H9 (cell line): ENCODE results near the gene RNF215. TPM values are rescaled to one million over a fixed set of nuclear protein-coding genes. Genes with fewer than 3 reads are reported as not detected.

Experiments
- DNase-seq: peaks from one replicate; pipeline ENCODE4 v3.0.0-alpha.2; 2017
- H2AFZ ChIP-seq: one replicate; pipeline ENCODE4 v1.6.1; 2013; ENCODE audit warnings: mild to moderate bottlenecking, low read length, control low read depth, moderate library complexity
- H2AK5ac ChIP-seq: 2 replicates; pipeline ENCODE4 v1.6.1; 2013; ENCODE audit warnings: low read length, control low read depth, mixed read lengths; ENCODE audit not compliant: insufficient read length
- H2BK120ac ChIP-seq: one replicate; pipeline ENCODE4 v1.6.1; 2013; ENCODE audit warnings: low read depth, mild to moderate bottlenecking, low read length, control low read depth, inconsistent platforms; ENCODE audit not compliant: poor library complexity, severe bottlenecking
- H2BK12ac ChIP-seq: 2 replicates; pipeline ENCODE4 v1.6.1; 2013; ENCODE audit warnings: low read length, control low read depth, mixed read lengths, low read depth; ENCODE audit not compliant: insufficient read length
- H2BK15ac ChIP-seq: 2 replicates; pipeline ENCODE4 v1.6.1; 2013; ENCODE audit warnings: low read depth, low read length, control low read depth
- H2BK20ac ChIP-seq: one replicate; pipeline ENCODE4 v1.6.1; 2013; ENCODE audit warnings: low read depth, mild to moderate bottlenecking, low read length, control low read depth, inconsistent platforms; ENCODE audit not compliant: poor library complexity, severe bottlenecking
- H2BK5ac ChIP-seq: 2 replicates; pipeline ENCODE4 v1.6.1; 2013; ENCODE audit warnings: low read length, control low read depth, mixed read lengths; ENCODE audit not compliant: insufficient read length
- H3K14ac ChIP-seq: 2 replicates; pipeline ENCODE4 v1.6.1; 2013; ENCODE audit warnings: low read length, control low read depth; ENCODE audit not compliant: insufficient read depth
- H3K18ac ChIP-seq: 2 replicates; pipeline ENCODE4 v1.6.1; 2013; ENCODE audit warnings: low read depth, mild to moderate bottlenecking, mixed read lengths, low read length, control low read depth; ENCODE audit not compliant: insufficient read length
- H3K23ac ChIP-seq: 2 replicates; pipeline ENCODE4 v1.6.1; 2013; ENCODE audit warnings: low read length, control low read depth, mixed read lengths, low read depth; ENCODE audit not compliant: insufficient read length
- H3K23me2 ChIP-seq: 2 replicates; pipeline ENCODE4 v1.6.1; 2013; ENCODE audit warnings: low read depth, mild to moderate bottlenecking, mixed read lengths, low read length, control low read depth; ENCODE audit not compliant: insufficient read length, poor library complexity, severe bottlenecking
- H3K27ac ChIP-seq: 2 replicates; pipeline ENCODE4 v1.5.1; 2013; ENCODE audit warnings: low read length, control low read depth, mixed read lengths, low read depth; ENCODE audit not compliant: insufficient read length
- H3K27me3 ChIP-seq: 2 replicates; pipeline ENCODE4 v1.6.1; 2013; ENCODE audit warnings: low read length, control low read depth, inconsistent platforms; ENCODE audit not compliant: insufficient read depth
- H3K4ac ChIP-seq: 2 replicates; pipeline ENCODE4 v1.6.1; 2013; ENCODE audit warnings: low read depth, mild to moderate bottlenecking, control low read depth, inconsistent platforms, low read length, moderate library complexity
- H3K4me1 ChIP-seq: 2 replicates; pipeline ENCODE4 v1.6.1; 2013; ENCODE audit warnings: low read length, control low read depth, inconsistent platforms; ENCODE audit not compliant: insufficient read depth
- H3K4me2 ChIP-seq: 2 replicates; pipeline ENCODE4 v1.6.1; 2013; ENCODE audit warnings: low read length, control low read depth, mixed read lengths; ENCODE audit not compliant: insufficient read length, insufficient read depth
- H3K56ac ChIP-seq: 2 replicates; pipeline ENCODE4 v1.6.1; 2013; ENCODE audit warnings: low read depth, mild to moderate bottlenecking, mixed read lengths, low read length, control low read depth; ENCODE audit not compliant: insufficient read length
- H3K79me1 ChIP-seq: 2 replicates; pipeline ENCODE4 v1.6.1; 2013; ENCODE audit warnings: low read depth, mild to moderate bottlenecking, moderate library complexity, low read length, control low read depth, inconsistent platforms; ENCODE audit not compliant: insufficient read depth, poor library complexity, severe bottlenecking
- H3K79me2 ChIP-seq: 2 replicates; pipeline ENCODE4 v1.6.1; 2013; ENCODE audit warnings: low read length, control low read depth, inconsistent platforms; ENCODE audit not compliant: insufficient read depth
- H3K9ac ChIP-seq: 2 replicates; pipeline ENCODE4 v1.6.1; 2013; ENCODE audit warnings: low read length, control low read depth, mixed read lengths; ENCODE audit not compliant: insufficient read length; ENCODE audit errors: extremely low read depth
- H3K9me3 ChIP-seq: one replicate; pipeline ENCODE4 v1.6.1; 2013; ENCODE audit warnings: low read depth, low read length, inconsistent platforms; ENCODE audit not compliant: control insufficient read depth
- H3T11ph ChIP-seq: one replicate; pipeline ENCODE4 v1.6.1; 2013; ENCODE audit warnings: mild to moderate bottlenecking, low read length, control low read depth, inconsistent platforms
- H4K20me1 ChIP-seq: one replicate; pipeline ENCODE4 v1.6.1; 2013; ENCODE audit not compliant: control insufficient read depth, insufficient read length, insufficient read depth
- H4K5ac ChIP-seq: 2 replicates; pipeline ENCODE4 v1.6.1; 2013; ENCODE audit warnings: low read depth, mild to moderate bottlenecking, mixed read lengths, low read length, control low read depth; ENCODE audit not compliant: insufficient read length
- H4K8ac ChIP-seq: replicated peaks from 2 replicates; pipeline ENCODE4 v1.6.1; 2013; ENCODE audit warnings: low read length, control low read depth, mixed read lengths, low read depth; ENCODE audit not compliant: insufficient read length
- H4K91ac ChIP-seq: 2 replicates; pipeline ENCODE4 v1.6.1; 2013; ENCODE audit warnings: low read depth, mild to moderate bottlenecking, moderate library complexity, mixed read lengths, low read length, control low read depth; ENCODE audit not compliant: insufficient read length
- H3K27ac Mint-ChIP-seq, 3 experiments: 2 replicates in 2 of 3; 3 replicates in 1 of 3; pipeline ENCODE4 v1.8.0; 2020 to 2021; ENCODE audit warnings: mixed read lengths in 3 of 3, mild to moderate bottlenecking in 1 of 3, moderate library complexity in 1 of 3
- H3K27me3 Mint-ChIP-seq: 2 replicates; pipeline ENCODE4 v1.8.0; 2021; ENCODE audit warnings: low read depth, mild to moderate bottlenecking, moderate library complexity, mixed read lengths
- H3K36me3 Mint-ChIP-seq, 3 experiments: 2 replicates in 2 of 3; 3 replicates in 1 of 3; pipeline ENCODE4 v1.8.0; 2020 to 2021; ENCODE audit warnings: low read depth in 3 of 3, mixed read lengths in 3 of 3; ENCODE audit not compliant: insufficient read depth in 1 of 3
- H3K4me1 Mint-ChIP-seq, 2 experiments: 2 replicates each; pipeline ENCODE4 v1.8.0; 2020; ENCODE audit warnings: mixed read lengths in 2 of 2
- H3K4me3 Mint-ChIP-seq, 2 experiments: 2 replicates in 1 of 2; 3 replicates in 1 of 2; pipeline ENCODE4 v1.8.0; 2020 to 2021; ENCODE audit warnings: mild to moderate bottlenecking in 2 of 2, mixed read lengths in 2 of 2, moderate library complexity in 1 of 2
- H3K9me3 Mint-ChIP-seq, 2 experiments: 2 replicates in 1 of 2; 3 replicates in 1 of 2; pipeline ENCODE4 v1.8.0; 2020; ENCODE audit warnings: mild to moderate bottlenecking in 2 of 2, mixed read lengths in 2 of 2, moderate library complexity in 1 of 2
- WGBS: extraction: QIAGEN DNeasy Blood & Tissue Kit; methylation state at CpG from one replicate; pipeline ENCODE4 v1.1.7; 2013; ENCODE audit warnings: missing lambda C conversion rate, low lambda C conversion rate, mixed read lengths; ENCODE audit not compliant: insufficient read length; ENCODE audit errors: extremely low coverage; 5-methylcytosine and 5-hydroxymethylcytosine counted together
- total RNA-seq: library from RNA; stranded (reverse); gene quantifications from 2 replicates; pipeline ENCODE4 v1.2.1, GENCODE V29; 2021
- TF ChIP-seq, protein P1 (sequence below): fragments of 200-600 bp; sonication (generic); conservative IDR thresholded peaks from 3 replicates; pipeline ENCODE4 v1.8.0; 2021; ENCODE audit warnings: antibody characterized with exemption, mild to moderate bottlenecking

Gene RNF215
- total RNA-seq, 1 experiment from 2014 or later, result 24.5 TPM

DNA sequence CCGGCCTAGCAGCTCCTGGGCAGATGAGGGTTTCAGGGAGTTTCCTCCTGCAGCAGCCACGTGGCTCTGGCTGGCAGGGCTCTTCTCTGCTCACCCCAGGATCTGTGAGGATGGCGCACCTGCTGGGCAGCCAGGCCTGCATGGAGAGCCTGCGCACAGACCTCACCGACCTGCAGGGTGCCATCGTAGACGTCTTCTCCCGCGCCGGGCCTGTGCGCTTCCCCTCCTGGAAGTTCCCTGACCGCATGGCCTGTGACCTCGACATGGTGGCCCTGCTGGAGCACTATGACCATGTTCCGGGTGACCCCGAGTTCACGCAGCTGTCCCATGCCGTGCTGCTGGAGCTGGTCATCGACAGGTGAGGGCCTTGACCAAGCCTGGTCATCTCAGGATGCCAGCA lies 21.3 kb downstream of the RNF215 start:
- H4K20me1 ChIP-seq, result no peaks in the 10 kb centered on the region
- H3K4me3 Mint-ChIP-seq, result no peak overlapping the region
- H3T11ph ChIP-seq, result no peak overlapping the region
- H2AK5ac ChIP-seq, result no peak overlapping the region
- H3K79me2 ChIP-seq, result no peaks in the 10 kb centered on the region
- H3K36me3 Mint-ChIP-seq, result peaks cover 3 to 13% (median 7%) of the 10 kb centered on the region in 3 experiments; a peak in 4 of 7 replicates
- H3K27ac ChIP-seq, result no peak overlapping the region
- H3K4me1 ChIP-seq, result peaks cover 4% of the 10 kb centered on the region; the same call in 1 of the 2 replicates
- no peaks in the 10 kb centered on the region for H3K9me3 ChIP-seq
- no CpG with 5 or more reads among the region's 18 CpGs for WGBS
- H3K4me2 ChIP-seq, result no peak overlapping the region
- H3K79me1 ChIP-seq, result no peaks in the 10 kb centered on the region
- no peak overlapping the region for H2BK12ac ChIP-seq
- H3K23ac ChIP-seq, result no peak overlapping the region
- no peak overlapping the region for H3K56ac ChIP-seq
- no peak overlapping the region for H4K8ac ChIP-seq
- H3K18ac ChIP-seq, result no peak overlapping the region
- TF ChIP-seq, protein P1, sequence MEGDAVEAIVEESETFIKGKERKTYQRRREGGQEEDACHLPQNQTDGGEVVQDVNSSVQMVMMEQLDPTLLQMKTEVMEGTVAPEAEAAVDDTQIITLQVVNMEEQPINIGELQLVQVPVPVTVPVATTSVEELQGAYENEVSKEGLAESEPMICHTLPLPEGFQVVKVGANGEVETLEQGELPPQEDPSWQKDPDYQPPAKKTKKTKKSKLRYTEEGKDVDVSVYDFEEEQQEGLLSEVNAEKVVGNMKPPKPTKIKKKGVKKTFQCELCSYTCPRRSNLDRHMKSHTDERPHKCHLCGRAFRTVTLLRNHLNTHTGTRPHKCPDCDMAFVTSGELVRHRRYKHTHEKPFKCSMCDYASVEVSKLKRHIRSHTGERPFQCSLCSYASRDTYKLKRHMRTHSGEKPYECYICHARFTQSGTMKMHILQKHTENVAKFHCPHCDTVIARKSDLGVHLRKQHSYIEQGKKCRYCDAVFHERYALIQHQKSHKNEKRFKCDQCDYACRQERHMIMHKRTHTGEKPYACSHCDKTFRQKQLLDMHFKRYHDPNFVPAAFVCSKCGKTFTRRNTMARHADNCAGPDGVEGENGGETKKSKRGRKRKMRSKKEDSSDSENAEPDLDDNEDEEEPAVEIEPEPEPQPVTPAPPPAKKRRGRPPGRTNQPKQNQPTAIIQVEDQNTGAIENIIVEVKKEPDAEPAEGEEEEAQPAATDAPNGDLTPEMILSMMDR, result no peak
- no peak overlapping the region for H3K9ac ChIP-seq
- no peaks in the 10 kb centered on the region for H3K27me3 Mint-ChIP-seq
- no peak for DNase-seq
- no peak overlapping the region for H2BK20ac ChIP-seq
- no peak overlapping the region for H2AFZ ChIP-seq
- no peak overlapping the region for H3K27ac Mint-ChIP-seq
- H2BK5ac ChIP-seq, result no peak overlapping the region
- peaks cover 15 to 16% of the 10 kb centered on the region in 2 experiments for H3K4me1 Mint-ChIP-seq
- H3K9me3 Mint-ChIP-seq, result no peaks in the 10 kb centered on the region
- H3K23me2 ChIP-seq, result no peaks in the 10 kb centered on the region
- no peak overlapping the region for H4K5ac ChIP-seq
- H3K14ac ChIP-seq, result no peak overlapping the region
- H3K4ac ChIP-seq, result no peak overlapping the region
- H2BK15ac ChIP-seq, result no peak overlapping the region
- H4K91ac ChIP-seq, result no peak overlapping the region
- H2BK120ac ChIP-seq, result no peak overlapping the region
- H3K27me3 ChIP-seq, result no peaks in the 10 kb centered on the region
